HepG2 (cell line): Measurements from ENCODE around the gene SNX9. TPM values are rescaled to one million over a fixed set of nuclear protein-coding genes. Genes with fewer than 3 reads are reported as not detected.

Experiments used
- ARNT2 ChIP-seq: sonication (generic); formaldehyde crosslinking; IDR thresholded peaks from 2 replicates; pipeline ENCODE4 v1.8.0; 2022; ENCODE audit warnings: mild to moderate bottlenecking, low read depth, missing genetic modification reagents, moderate library complexity
- ATF2 ChIP-seq: sonication (generic); formaldehyde crosslinking; IDR thresholded peaks from 2 replicates; pipeline ENCODE4 v1.4.0; 2020; ENCODE audit warnings: missing genetic modification reagents
- GABPB1 ChIP-seq: IDR thresholded peaks from 2 replicates; pipeline ENCODE4 v1.6.1; 2016; ENCODE audit warnings: mild to moderate bottlenecking, missing genetic modification reagents, moderate library complexity, missing compliant biosample characterization
- HOXA3 ChIP-seq: sonication (generic); formaldehyde crosslinking; IDR thresholded peaks from 2 replicates; pipeline ENCODE4 v1.5.0; 2020; ENCODE audit warnings: missing genetic modification reagents
- IRX3 ChIP-seq: sonication (generic); formaldehyde crosslinking; IDR thresholded peaks from 2 replicates; pipeline ENCODE4 v1.8.1; 2023; ENCODE audit warnings: mild to moderate bottlenecking, low read depth, missing genetic modification reagents, borderline replicate concordance
- MXI1 ChIP-seq: IDR thresholded peaks from 3 replicates; pipeline ENCODE4 v1.6.1; 2012; ENCODE audit warnings: low read depth, low read length, inconsistent platforms, borderline replicate concordance
- NFAT5 ChIP-seq: sonication (generic); formaldehyde crosslinking; IDR thresholded peaks from 2 replicates; pipeline ENCODE4 v1.4.0; 2020; ENCODE audit warnings: missing genetic modification reagents
- NFKB2 ChIP-seq: sonication (generic); formaldehyde crosslinking; IDR thresholded peaks from 2 replicates; pipeline ENCODE4 v1.4.0; 2020; ENCODE audit warnings: missing genetic modification reagents, borderline replicate concordance
- RBFOX2 ChIP-seq: fragments of 200-400 bp; formaldehyde crosslinking; IDR thresholded peaks from 2 replicates; pipeline ENCODE4 v1.6.1; 2017; ENCODE audit warnings: low read depth, mild to moderate bottlenecking, low read length
- SIN3A ChIP-seq: IDR thresholded peaks from 2 replicates; pipeline ENCODE4 v1.6.1; 2011; ENCODE audit warnings: low read depth, mild to moderate bottlenecking, control low read depth, low read length, borderline replicate concordance
- SPEN ChIP-seq: sonication (generic); formaldehyde crosslinking; IDR thresholded peaks from 2 replicates; pipeline ENCODE4 v1.5.1; 2020; ENCODE audit warnings: low read depth, mild to moderate bottlenecking, missing genetic modification reagents
- THAP11 ChIP-seq: IDR thresholded peaks from 2 replicates; pipeline ENCODE4 v1.6.1; 2016; ENCODE audit warnings: missing biosample characterization, missing genetic modification reagents
- THYN1 ChIP-seq: sonication (generic); formaldehyde crosslinking; IDR thresholded peaks from 2 replicates; pipeline ENCODE4 v1.8.1; 2023; ENCODE audit warnings: low read depth, mild to moderate bottlenecking, moderate library complexity, missing genetic modification reagents, borderline replicate concordance
- ZNF446 ChIP-seq: sonication (generic); formaldehyde crosslinking; IDR thresholded peaks from 2 replicates; pipeline ENCODE4 v1.5.0; 2020; ENCODE audit warnings: mild to moderate bottlenecking, missing genetic modification reagents
- ZNF773 ChIP-seq: sonication (generic); formaldehyde crosslinking; IDR thresholded peaks from 2 replicates; pipeline ENCODE4 v1.4.0; 2020; ENCODE audit warnings: missing genetic modification reagents, borderline replicate concordance
- ZSCAN9 ChIP-seq: IDR thresholded peaks from 2 replicates; pipeline ENCODE4 v1.6.1; 2016; ENCODE audit warnings: borderline replicate concordance
- polyA plus RNA-seq, 8 experiments: library from polyadenylated mRNA; depleted of rRNA in 3 of 8; stranded (reverse) in 7 of 8; unstranded in 1 of 8; fragments of >200 nt; fragmentation: Illumina TruSeq in 4 of 8; extraction: Trizol in 4 of 8; gene quantifications; 2 replicates each; pipeline versions ENCODE4 v1.2.1 to v1.2.3, GENCODE V29; 2011 to 2016; ENCODE audit warnings: low read depth in 4 of 8, missing spikeins in 1 of 8, mixed read lengths in 1 of 8; ENCODE audit not compliant: insufficient read depth in 1 of 8
- total RNA-seq, 5 experiments: library from RNA; depleted of rRNA; stranded (reverse); fragments of >200 nt; fragmentation: Illumina TruSeq; extraction: Trizol; gene quantifications; 2 replicates each; pipeline ENCODE4 v1.2.3, GENCODE V29; 2016; ENCODE audit warnings: low read depth in 1 of 5
- TF ChIP-seq, protein P1 (sequence below): sonication (generic); formaldehyde crosslinking; IDR thresholded peaks from 2 replicates; pipeline ENCODE4 v1.4.0; 2020; ENCODE audit warnings: mild to moderate bottlenecking, missing genetic modification reagents
- TF ChIP-seq, protein P2 (sequence below), 2 experiments: sonication (generic) in 1 of 2; formaldehyde crosslinking in 1 of 2; IDR thresholded peaks; 2 replicates each; pipeline versions ENCODE4 v1.4.0 to v1.6.1; 2018 to 2020; ENCODE audit warnings: missing genetic modification reagents in 2 of 2, borderline replicate concordance in 1 of 2, low read depth in 1 of 2, mild to moderate bottlenecking in 1 of 2, missing biosample characterization in 1 of 2

The SNX9 gene
- total and polyA plus RNA-seq, 2 of the 13 experiments (the other 11 are each of a cell fraction or from before 2014, with no cell fraction given), result 21.9 to 36.0 TPM

DNA sequence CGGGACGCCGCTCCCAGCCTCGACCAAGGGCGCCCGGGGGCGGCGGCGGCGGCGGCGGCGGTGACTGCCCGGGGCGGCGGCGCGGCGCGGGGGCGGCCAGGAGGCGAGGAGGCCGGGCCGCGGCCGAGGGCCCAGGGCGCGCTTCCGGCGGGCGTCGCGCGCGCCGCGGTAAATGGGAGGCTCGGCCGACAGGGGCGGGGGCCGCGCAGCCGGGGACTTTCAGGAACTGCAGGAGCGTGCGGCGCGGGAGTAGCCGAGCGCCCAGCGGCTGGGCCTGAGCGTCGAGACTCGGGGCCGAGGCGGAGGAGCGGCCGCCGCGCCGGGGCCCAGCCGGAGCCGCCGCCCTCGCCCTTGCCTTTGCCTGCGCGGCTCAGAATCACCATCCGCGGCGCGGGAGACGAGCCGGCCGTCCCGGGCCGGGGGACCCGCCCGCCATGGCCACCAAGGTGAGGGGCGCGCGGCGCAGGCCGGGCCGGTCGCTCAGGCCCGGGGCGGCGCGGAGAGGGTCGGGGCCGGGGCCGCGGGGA lies at the start of gene SNX9 (continued):
- peak; percentile 77; the same call in 1 of the 2 replicates for TF ChIP-seq NFAT5 (CRISPR knock-in tag)
- TF ChIP-seq NFKB2 (CRISPR knock-in tag), result 0 out of 2 replicates have a peak, but pooled peaks have one; percentile 11
- 0 out of 2 replicates have a peak, but pooled peaks have one; percentile 21 for TF ChIP-seq ZSCAN9 (CRISPR knock-in tag)
- TF ChIP-seq MXI1, result 0 out of 3 replicates have a peak, but pooled peaks have one; percentile 36
- TF ChIP-seq SPEN (CRISPR knock-in tag), result peak; percentile 33; the same call in 1 of the 2 replicates
- TF ChIP-seq, protein P1, sequence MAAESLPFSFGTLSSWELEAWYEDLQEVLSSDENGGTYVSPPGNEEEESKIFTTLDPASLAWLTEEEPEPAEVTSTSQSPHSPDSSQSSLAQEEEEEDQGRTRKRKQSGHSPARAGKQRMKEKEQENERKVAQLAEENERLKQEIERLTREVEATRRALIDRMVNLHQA, result no peak
- peak; percentile 62 for TF ChIP-seq GABPB1 (CRISPR knock-in tag)
- TF ChIP-seq HOXA3, result peak; percentile 59
- no peak for TF ChIP-seq THYN1 (CRISPR knock-in tag)
- peak; percentile 80 for TF ChIP-seq RBFOX2
- no peak for TF ChIP-seq ATF2 (CRISPR knock-in tag)
- TF ChIP-seq IRX3, result peak; percentile 55; the same call in 1 of the 2 replicates
- no peak for TF ChIP-seq THAP11
- TF ChIP-seq ZNF446 (CRISPR knock-in tag), result 0 out of 2 replicates have a peak, but pooled peaks have one; percentile 42
- peak; percentile 66; the same call in 1 of the 2 replicates for TF ChIP-seq ARNT2
- TF ChIP-seq SIN3A, result 0 out of 2 replicates have a peak, but pooled peaks have one; percentile 31
- TF ChIP-seq, protein P2, sequence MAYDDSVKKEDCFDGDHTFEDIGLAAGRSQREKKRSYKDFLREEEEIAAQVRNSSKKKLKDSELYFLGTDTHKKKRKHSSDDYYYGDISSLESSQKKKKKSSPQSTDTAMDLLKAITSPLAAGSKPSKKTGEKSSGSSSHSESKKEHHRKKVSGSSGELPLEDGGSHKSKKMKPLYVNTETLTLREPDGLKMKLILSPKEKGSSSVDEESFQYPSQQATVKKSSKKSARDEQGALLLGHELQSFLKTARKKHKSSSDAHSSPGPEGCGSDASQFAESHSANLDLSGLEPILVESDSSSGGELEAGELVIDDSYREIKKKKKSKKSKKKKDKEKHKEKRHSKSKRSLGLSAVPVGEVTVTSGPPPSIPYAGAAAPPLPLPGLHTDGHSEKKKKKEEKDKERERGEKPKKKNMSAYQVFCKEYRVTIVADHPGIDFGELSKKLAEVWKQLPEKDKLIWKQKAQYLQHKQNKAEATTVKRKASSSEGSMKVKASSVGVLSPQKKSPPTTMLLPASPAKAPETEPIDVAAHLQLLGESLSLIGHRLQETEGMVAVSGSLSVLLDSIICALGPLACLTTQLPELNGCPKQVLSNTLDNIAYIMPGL (CRISPR knock-in tag; IDR thresholded peaks at IDR 0.05; ENCODE audit: borderline replicate concordance in 1 of 2, low read depth in 1 of 2), result 0 out of 4 replicates have a peak, but pooled peaks of 1 of the 2 experiments have one; percentile 2
- TF ChIP-seq ZNF773 (CRISPR knock-in tag), result peak; percentile 71; the same call in 1 of the 2 replicates
